GM06990 (cell line): ENCODE results near the gene ABRACL.
A peak's percentile ranks its signal among the peaks of the same experiment; 100 is the strongest.

Source experiments
- DNase-seq: peaks from one replicate; pipeline ENCODE4 v3.0.0-alpha.2; 2011; ENCODE audit not compliant: insufficient read length; ENCODE audit errors: extremely low read depth
- H3K27me3 ChIP-seq: replicated peaks from 2 replicates; pipeline ENCODE4 v1.6.0; 2011; ENCODE audit warnings: low read length; ENCODE audit not compliant: control insufficient read depth, insufficient read depth
- H3K36me3 ChIP-seq: 2 replicates; pipeline ENCODE4 v1.5.1; 2011; ENCODE audit warnings: low read length; ENCODE audit not compliant: control insufficient read depth, insufficient read depth
- H3K4me3 ChIP-seq: replicated peaks from 2 replicates; pipeline ENCODE4 v1.5.1; 2011; ENCODE audit warnings: low read depth, mild to moderate bottlenecking, control low read depth, low read length
- TF ChIP-seq, protein P1 (sequence below): IDR thresholded peaks from 2 replicates; pipeline ENCODE4 v1.5.1; 2011; ENCODE audit warnings: low read length, control low read depth, mild to moderate bottlenecking, inconsistent platforms; ENCODE audit not compliant: insufficient read depth, poor library complexity, severe bottlenecking

ABRACL gene, protein sequence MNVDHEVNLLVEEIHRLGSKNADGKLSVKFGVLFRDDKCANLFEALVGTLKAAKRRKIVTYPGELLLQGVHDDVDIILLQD

DNA sequence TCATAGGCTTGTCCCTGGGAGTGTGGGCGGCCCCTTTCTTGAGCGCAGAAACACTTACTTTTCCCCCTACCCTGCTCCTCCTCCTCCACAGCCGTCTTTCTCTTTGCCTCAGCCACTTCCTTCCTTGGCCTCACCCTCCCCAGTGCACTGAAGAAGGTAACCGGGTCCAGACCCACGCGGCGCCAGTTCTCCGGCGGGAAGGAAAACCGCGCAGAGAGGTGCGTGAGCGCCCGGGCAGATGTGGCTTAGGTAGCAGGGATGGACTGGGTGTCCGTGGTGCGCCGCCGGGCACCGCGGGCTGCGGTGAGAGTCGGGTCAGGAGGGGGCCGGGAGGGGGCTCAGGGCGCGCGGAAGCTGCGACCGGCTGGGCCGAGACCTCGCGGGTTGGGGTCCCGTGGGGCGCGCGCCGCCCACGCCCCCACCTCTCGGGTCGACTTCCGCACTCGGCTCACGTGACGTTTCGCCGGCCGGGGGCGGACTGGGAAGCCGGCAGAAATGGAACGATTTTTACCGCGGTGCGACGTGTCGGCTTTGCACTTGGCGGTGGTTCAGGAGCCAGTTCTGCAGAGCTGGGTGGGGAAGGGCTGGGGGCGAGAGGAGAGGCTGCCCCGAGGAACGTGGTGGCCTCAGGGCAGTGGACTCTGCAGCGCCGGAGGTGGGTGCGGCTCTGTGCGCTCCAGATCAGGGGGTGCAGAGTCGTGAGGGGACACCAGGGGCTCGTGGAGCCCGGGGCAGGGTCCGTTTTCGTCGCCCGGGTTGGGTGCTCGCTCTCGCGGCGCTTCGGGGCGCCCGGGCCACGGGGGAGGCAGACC is at the start of gene ABRACL:
TSS of gene ABRACL (plus strand) at position 88 of the 812 bp plus-strand sequence. CDS start 5,416 bp downstream, outside the sequence.
- H3K27me3 ChIP-seq = no peaks in the 10 kb centered on the region

DNA sequence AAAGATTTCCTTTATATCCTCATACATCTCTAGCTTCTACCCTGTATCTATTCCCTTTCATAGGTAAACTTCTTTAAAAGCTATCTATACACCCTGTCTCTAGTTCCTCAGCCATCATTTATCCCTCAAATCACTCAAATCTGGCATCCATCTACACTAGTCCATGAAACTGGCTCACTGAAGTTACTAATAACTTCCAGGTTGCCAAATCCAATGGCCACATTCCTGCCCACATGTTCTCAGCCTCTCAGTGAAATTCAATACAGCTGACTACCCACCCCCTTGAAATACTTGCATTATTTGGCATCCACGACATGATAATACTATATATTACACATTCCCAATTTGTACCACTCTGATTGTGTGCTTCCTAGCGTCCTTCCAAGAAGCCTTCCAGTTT is 49.2 kb upstream of the ABRACL start:
- DNase-seq = no peak

More for the DNA sequence above, at the start of gene ABRACL:
- peak; percentile 83 for DNase-seq
- H3K36me3 ChIP-seq = peaks cover 4% of the 10 kb centered on the region; the same call in 1 of the 2 replicates
- TF ChIP-seq, protein P1, sequence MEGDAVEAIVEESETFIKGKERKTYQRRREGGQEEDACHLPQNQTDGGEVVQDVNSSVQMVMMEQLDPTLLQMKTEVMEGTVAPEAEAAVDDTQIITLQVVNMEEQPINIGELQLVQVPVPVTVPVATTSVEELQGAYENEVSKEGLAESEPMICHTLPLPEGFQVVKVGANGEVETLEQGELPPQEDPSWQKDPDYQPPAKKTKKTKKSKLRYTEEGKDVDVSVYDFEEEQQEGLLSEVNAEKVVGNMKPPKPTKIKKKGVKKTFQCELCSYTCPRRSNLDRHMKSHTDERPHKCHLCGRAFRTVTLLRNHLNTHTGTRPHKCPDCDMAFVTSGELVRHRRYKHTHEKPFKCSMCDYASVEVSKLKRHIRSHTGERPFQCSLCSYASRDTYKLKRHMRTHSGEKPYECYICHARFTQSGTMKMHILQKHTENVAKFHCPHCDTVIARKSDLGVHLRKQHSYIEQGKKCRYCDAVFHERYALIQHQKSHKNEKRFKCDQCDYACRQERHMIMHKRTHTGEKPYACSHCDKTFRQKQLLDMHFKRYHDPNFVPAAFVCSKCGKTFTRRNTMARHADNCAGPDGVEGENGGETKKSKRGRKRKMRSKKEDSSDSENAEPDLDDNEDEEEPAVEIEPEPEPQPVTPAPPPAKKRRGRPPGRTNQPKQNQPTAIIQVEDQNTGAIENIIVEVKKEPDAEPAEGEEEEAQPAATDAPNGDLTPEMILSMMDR = no peak
- H3K4me3 ChIP-seq = peak within 1 kb of the TSS; percentile 95

DNA sequence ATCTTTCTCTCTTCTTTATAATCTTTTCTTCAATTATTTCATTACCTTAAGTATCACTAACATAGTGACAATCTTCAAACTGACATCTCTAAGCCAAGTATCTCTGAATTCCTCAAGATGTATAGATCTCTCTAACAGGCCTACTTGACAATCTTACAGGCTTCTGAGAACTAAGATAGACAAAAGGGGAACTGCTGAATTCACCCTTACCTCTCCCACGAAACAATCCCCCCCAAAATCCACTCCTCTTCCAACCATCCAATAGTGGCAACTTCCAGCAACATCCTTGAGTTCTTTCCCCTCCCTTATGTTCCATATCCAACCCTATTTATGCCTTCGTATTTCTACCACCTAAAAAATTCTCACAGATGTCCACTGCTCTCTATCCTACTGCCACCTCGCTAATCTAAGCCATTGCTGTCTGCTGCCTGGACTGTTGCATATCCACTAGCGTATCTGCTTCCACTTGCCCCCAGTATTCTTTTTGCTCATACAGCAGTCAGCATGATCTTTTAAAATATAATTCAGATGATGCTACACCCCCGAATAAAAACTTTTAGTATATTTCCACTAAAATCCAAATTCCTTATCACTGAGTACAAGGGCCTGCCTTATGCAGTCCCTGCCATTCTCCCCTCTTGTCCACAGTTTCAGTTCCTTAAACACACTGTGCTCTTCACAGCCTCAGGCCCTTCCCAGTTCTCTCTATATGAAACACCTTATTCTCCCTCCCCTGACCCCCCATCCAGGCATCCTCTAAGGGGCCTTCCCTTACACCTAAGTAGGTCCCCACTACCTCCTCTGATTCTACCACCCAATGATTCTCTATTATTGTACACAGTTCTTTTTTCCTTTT is 48.5 kb upstream of the ABRACL start:
- H3K4me3 ChIP-seq = no peak overlapping the region
- DNase-seq = no peak
- H3K27me3 ChIP-seq = no peaks in the 10 kb centered on the region
- TF ChIP-seq, protein P1 = no peak
- H3K36me3 ChIP-seq = no peaks in the 10 kb centered on the region

More for the DNA sequence above, 49.2 kb upstream of the ABRACL start:
- H3K36me3 ChIP-seq = no peaks in the 10 kb centered on the region
- no peaks in the 10 kb centered on the region for H3K27me3 ChIP-seq
- no peak overlapping the region for H3K4me3 ChIP-seq
- TF ChIP-seq, protein P1 = no peak

DNA sequence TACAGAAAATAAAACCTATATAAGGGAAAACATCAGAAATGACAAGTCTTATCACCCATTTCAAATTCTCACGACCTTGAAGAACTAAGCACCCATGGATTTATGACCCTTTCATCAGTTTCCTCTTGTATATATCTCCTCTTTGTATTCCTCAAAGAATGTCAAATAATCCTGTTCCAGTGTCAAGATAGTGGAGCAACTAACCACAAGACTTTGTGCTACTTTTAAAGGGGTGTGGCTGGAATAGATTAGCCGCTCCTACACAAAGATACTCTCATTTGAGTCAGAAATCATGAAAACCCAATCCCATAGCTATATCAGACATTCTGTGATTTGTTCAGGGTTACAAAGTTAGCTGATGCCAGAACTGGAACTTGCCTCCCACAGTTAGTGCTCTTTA is 47.1 kb upstream of the ABRACL start:
- no peak for DNase-seq

DNA sequence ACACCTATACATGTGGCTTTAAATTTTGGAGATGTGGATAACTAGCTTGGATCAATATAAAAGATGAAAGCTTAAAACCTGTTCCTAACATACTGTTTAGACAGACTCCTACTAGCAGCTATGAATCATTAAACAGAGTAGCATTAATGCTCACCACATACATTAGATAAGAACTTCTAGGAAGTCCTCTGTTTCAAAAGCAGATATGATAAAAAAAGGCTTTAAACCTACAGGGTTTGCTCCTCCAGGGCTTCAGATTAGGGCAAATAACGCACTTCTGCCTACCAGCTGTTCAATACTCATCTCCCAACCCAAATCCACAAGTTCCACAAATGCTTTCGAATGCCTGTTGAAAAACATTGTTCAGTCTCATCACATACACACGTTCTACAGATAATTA is 42.0 kb upstream of the ABRACL start:
- Histone ChIP-seq H3K4me3 (peak overlapping the region; percentile 88), H3K36me3 (no peaks in the 10 kb centered on the region), H3K27me3 (no peaks in the 10 kb centered on the region)
- TF ChIP-seq, protein P1 = no peak
- no peak for DNase-seq

More for the DNA sequence above, 47.1 kb upstream of the ABRACL start:
- TF ChIP-seq, protein P1 = no peak
- Histone ChIP-seq H3K4me3 (no peak overlapping the region), H3K27me3 (no peaks in the 10 kb centered on the region), H3K36me3 (no peaks in the 10 kb centered on the region)
